Fibroblast of lung (primary cell): Measurements from ENCODE around the gene PAQR6. TPM values are rescaled to one million over a fixed set of nuclear protein-coding genes. Genes with fewer than 3 reads are reported as not detected.

Experiments
- DNase-seq, 2 donors: peaks; one replicate each; pipeline versions ENCODE4 v3.0.0 to v3.0.0-alpha.2; 2010; ENCODE audit warnings: low read depth in 2 of 2
- H2AFZ ChIP-seq: 2 replicates; pipeline ENCODE4 v1.5.1; 2012; ENCODE audit warnings: low read length, control low read depth, inconsistent platforms
- H3K27ac ChIP-seq: 2 replicates; pipeline ENCODE4 v1.5.1; 2011; ENCODE audit warnings: low read length, control low read depth; ENCODE audit not compliant: insufficient read depth
- H3K27me3 ChIP-seq: 2 replicates; pipeline ENCODE4 v1.5.1; 2011; ENCODE audit warnings: mild to moderate bottlenecking, low read length; ENCODE audit not compliant: control insufficient read depth, insufficient read depth
- H3K36me3 ChIP-seq: 2 replicates; pipeline ENCODE4 v1.5.1; 2011; ENCODE audit warnings: low read length; ENCODE audit not compliant: control insufficient read depth, insufficient read depth
- H3K4me1 ChIP-seq: 2 replicates; pipeline ENCODE4 v1.5.1; 2011; ENCODE audit warnings: low read length; ENCODE audit not compliant: control insufficient read depth, insufficient read depth; ENCODE audit errors: extremely low read depth
- H3K4me2 ChIP-seq: 2 replicates; pipeline ENCODE4 v1.5.1; 2011; ENCODE audit warnings: low read length, control low read depth; ENCODE audit not compliant: insufficient read depth; ENCODE audit errors: extremely low read depth
- H3K4me3 ChIP-seq, 4 experiments: fragments of 200-600 bp in 1 of 4; sonication (generic) in 1 of 4; replicated peaks in 1 of 4; 2 replicates each; pipeline ENCODE4 v1.5.1; 2011 to 2016; ENCODE audit warnings: low read length in 4 of 4, low read depth in 3 of 4, mild to moderate bottlenecking in 3 of 4, control low read depth in 2 of 4, inconsistent platforms in 1 of 4, mixed read lengths in 1 of 4; ENCODE audit not compliant: insufficient read depth in 1 of 4; ENCODE audit errors: control extremely low read depth in 1 of 4
- H3K79me2 ChIP-seq: 2 replicates; pipeline ENCODE4 v1.5.1; 2012; ENCODE audit warnings: mild to moderate bottlenecking, low read length, inconsistent platforms; ENCODE audit not compliant: control insufficient read depth, insufficient read depth
- H3K9ac ChIP-seq: 2 replicates; pipeline ENCODE4 v1.5.1; 2011; ENCODE audit warnings: mild to moderate bottlenecking, low read length, control low read depth; ENCODE audit not compliant: insufficient read depth
- H3K9me3 ChIP-seq: 2 replicates; pipeline ENCODE4 v1.5.1; 2012; ENCODE audit warnings: low read depth, low read length; ENCODE audit not compliant: control insufficient read depth, insufficient read depth
- H4K20me1 ChIP-seq: 2 replicates; pipeline ENCODE4 v1.5.1; 2011; ENCODE audit warnings: low read length; ENCODE audit not compliant: control insufficient read depth, insufficient read depth; ENCODE audit errors: extremely low read depth
- CTCF ChIP-seq, 2 donors: IDR thresholded peaks in 1 of 2; conservative IDR thresholded peaks in 1 of 2; 1 replicate in 1 of 2; 2 replicates in 1 of 2; pipeline ENCODE4 v1.5.1; 2011 to 2012; ENCODE audit warnings: low read length in 2 of 2, control low read depth in 1 of 2, inconsistent platforms in 1 of 2, low read depth in 1 of 2, mild to moderate bottlenecking in 1 of 2
- EZH2 ChIP-seq: IDR thresholded peaks from 2 replicates; pipeline ENCODE4 v1.5.1; 2012; ENCODE audit warnings: low read length, control low read depth, mild to moderate bottlenecking; ENCODE audit errors: missing control alignments
- polyA plus RNA-seq, 2 donors: library from polyadenylated mRNA; depleted of rRNA in 1 of 2; stranded (reverse) in 1 of 2; unstranded in 1 of 2; fragments of >200 nt; gene quantifications; 2 replicates each; pipeline ENCODE4 v1.2.1, GENCODE V29; 2011 to 2012; ENCODE audit warnings: missing spikeins in 1 of 2
- total RNA-seq: library from RNA; depleted of rRNA; stranded (reverse); fragments of >200 nt; gene quantifications from 2 replicates; pipeline ENCODE4 v1.2.1, GENCODE V29; 2014

PAQR6 gene
- total and polyA plus RNA-seq, 2 donors (not counting 1 experiment from before 2014, with no cell fraction given) = 0.17 to 0.33 TPM

- no peak for TF ChIP-seq EZH2
- TF ChIP-seq CTCF (conservative IDR thresholded peaks at IDR 0.05 in 1 of 2, IDR thresholded peaks at IDR 0.05 in 1 of 2; ENCODE audit: low read depth in 1 of 2, low read length in 2 of 2) = no peak
- Histone ChIP-seq H3K9ac (no peak overlapping the region), H3K4me1 (peaks cover 9% of the 10 kb centered on the region), H3K79me2 (no peaks in the 10 kb centered on the region), H3K9me3 (no peaks in the 10 kb centered on the region), H2AFZ (no peak overlapping the region), H3K4me3 (no peak overlapping the region), H3K4me2 (no peak overlapping the region), H3K36me3 (peaks cover 2% of the 10 kb centered on the region), H4K20me1 (no peaks in the 10 kb centered on the region), H3K27ac (no peak overlapping the region), H3K27me3 (no peaks in the 10 kb centered on the region)
- no peak for DNase-seq
These were observed 19.4 kb downstream of the PAQR6 start for GRCh38 chr1:156228501-156228900.

- no peaks in the 10 kb centered on the region for H3K9me3 ChIP-seq
- no peaks in the 10 kb centered on the region for H3K27me3 ChIP-seq
- no peak overlapping the region for H3K4me3 ChIP-seq
- no peaks in the 10 kb centered on the region for H4K20me1 ChIP-seq
- TF ChIP-seq CTCF (conservative IDR thresholded peaks at IDR 0.05 in 1 of 2, IDR thresholded peaks at IDR 0.05 in 1 of 2; ENCODE audit: low read depth in 1 of 2, low read length in 2 of 2) = no peak
- TF ChIP-seq EZH2 = no peak
- H3K9ac ChIP-seq = no peak overlapping the region
- no peaks in the 10 kb centered on the region for H3K79me2 ChIP-seq
- H3K27ac ChIP-seq = no peak overlapping the region
- DNase-seq = no peak
- no peaks in the 10 kb centered on the region for H3K4me1 ChIP-seq
- peaks cover 3% of the 10 kb centered on the region for H3K36me3 ChIP-seq
- no peak overlapping the region for H2AFZ ChIP-seq
- no peak overlapping the region for H3K4me2 ChIP-seq
These were observed 21.1 kb downstream of the PAQR6 start for GRCh38 chr1:156226782-156227181.

GRCh38 chr1:156226116-156226538 lies 21.7 kb downstream of the PAQR6 start:
- H4K20me1 ChIP-seq = no peaks in the 10 kb centered on the region
- no peak overlapping the region for H3K4me3 ChIP-seq
- no peaks in the 10 kb centered on the region for H3K79me2 ChIP-seq
- H3K36me3 ChIP-seq = peaks cover 4% of the 10 kb centered on the region
- no peak overlapping the region for H3K9ac ChIP-seq
- H2AFZ ChIP-seq = no peak overlapping the region
- DNase-seq = no peak
- no peak overlapping the region for H3K27ac ChIP-seq
- no peaks in the 10 kb centered on the region for H3K4me1 ChIP-seq
- TF ChIP-seq EZH2 = no peak
- no peaks in the 10 kb centered on the region for H3K27me3 ChIP-seq
- H3K9me3 ChIP-seq = no peaks in the 10 kb centered on the region
- H3K4me2 ChIP-seq = no peak overlapping the region
